ENCODE measurements around the gene TYMP.
"Not testable (repeated sequence)": the region's sequence is repeated elsewhere in the genome, so short reads cannot be mapped to it uniquely, and the experiment has no call there.

TYMP gene

DNA sequence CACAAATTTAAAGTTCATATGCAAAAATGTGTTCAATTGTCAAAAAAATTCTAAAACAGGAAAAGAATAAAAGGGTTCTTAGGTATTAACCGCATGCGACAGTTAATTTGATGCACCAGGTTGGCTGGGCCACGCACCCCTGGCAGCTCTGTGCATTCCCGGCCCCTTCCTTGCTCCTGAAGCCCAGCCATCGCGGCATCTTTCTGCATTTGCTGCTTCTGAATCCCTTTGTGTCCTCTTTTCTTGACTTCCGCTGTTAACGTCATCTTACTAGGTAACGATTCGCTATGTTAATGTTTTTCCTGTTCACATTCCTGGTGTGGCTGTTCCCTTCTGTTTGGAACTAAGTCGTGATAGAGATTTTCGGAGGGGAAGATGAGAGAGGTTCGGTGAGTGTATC, 8.0 kb upstream of the TYMP start:
- DNase-seq: no peak

DNA sequence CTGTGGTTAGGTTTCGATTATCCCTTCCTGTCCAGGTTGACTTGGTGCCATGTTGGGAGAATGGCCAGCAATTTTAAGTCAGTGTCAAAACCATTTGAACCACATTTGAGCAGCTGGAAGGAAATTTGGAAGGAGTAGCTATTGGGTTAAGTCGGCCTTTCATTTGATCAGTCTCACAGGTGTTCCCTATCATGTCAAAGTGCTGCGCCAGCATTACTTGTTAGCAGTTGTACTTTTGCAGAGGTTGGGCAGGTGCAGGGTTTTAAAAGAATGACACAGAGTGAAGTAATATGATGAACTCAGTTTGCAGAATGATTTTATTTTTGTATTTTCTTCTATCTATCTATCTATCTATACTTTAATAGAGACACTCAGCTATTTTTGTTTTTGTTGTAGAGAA, 6.4 kb upstream of the TYMP start:
- no peak for DNase-seq

DNA sequence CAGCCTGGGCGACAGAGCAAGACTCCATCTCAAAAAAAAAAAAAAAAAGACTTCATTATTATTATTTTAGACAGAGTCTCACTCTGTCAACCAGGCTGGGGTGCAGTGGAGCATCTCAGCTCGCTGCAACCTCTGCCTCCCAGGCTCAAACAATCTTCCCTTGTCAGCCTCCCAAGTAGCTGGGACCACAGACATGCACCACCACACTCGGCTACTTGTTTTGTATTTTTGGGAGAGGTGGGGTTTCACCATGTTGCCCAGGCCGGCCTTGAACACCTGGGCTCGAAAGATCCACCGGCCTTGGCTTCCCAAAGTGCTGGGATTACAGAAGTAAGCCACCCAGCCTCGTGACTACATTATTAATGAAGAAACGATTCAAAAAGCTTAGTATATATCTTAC, 5.3 kb upstream of the TYMP start:
- DNase-seq: no peak

DNA sequence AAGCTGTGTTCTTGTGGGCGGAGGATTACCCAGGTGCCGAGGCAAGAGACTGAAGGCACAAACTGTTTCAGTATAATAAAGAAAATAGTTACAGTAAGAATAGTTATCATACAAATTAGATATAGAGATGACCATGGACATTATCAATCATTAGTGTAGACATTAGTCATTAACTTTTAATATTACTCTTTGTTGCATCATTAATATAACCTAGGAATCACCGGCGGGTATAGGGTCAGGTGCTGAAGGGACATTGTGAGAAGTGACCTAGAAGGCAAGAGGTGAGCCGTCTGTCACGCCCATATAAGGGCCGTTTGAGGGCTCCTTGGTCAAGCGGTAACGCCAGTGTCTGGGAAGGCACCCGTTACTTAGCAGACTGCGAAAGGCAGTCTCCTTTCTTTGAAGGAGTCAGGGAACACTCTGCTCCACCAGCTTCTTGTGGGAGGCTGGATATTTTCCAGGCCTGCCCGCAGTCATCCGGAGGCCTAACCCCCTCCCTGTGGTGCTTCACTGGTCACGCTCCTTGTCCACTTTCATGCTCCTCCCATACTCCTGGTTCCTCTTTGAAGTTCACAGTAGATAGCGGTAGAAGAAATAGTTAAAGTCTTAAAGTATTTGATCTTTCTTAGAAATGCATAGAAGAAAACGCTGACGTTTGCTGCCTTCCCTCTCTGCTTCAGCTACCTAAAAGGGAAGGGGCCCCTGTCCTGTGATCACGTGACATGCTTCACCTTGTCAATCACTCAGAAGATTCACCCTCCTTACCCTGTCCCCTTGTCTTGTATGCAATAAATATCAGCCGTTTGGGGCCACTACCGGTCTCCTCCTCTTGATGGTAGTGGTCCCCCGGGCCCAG, 4.3 kb upstream of the TYMP start:
- DNase-seq: not testable (repeated sequence)

DNA sequence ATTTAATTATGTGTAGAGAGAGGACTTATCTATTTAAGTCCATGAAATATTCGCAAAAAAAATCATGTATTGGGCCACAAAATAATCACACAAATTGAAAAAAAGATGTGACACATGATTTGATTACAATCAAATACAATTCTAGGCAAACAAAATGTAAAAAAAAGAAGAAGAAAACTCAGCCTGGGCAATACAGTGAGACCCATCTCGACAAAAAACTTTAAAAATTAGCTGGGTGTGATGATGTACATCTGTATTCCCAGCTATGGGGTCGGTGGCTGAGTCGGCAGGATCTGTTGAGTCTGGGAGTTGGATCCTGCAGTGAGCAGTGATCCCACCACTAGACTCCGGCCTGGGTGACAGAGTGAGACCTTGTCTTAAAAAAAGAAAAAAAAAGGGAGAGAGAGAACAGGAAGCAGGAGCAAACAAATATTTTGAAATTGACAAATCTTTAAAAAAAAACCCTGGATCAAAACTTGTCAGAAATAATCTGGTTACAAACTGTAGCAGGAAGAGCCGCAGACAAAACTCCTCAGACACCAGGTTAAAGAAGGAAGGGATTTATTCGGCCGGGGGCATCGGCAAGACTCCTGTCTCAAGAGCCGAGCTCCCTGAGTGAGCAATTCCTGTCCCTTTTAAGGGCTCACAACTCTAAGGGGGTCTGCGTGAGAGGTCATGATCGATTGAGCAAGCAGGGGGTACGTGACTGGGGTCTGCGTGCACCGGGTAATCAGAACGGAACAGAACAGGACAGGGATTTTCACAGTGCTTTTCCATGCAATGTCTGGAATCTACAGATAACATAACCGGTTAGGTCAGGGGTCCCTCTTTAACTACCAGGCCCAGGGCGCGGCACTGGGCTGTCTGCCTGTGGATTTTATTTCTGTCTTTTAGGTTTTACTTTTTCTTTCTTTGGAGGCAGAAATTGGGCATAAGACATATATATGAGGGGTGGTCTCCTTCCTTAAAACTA, 3.3 kb upstream of the TYMP start:
- DNase-seq: no peak

DNA sequence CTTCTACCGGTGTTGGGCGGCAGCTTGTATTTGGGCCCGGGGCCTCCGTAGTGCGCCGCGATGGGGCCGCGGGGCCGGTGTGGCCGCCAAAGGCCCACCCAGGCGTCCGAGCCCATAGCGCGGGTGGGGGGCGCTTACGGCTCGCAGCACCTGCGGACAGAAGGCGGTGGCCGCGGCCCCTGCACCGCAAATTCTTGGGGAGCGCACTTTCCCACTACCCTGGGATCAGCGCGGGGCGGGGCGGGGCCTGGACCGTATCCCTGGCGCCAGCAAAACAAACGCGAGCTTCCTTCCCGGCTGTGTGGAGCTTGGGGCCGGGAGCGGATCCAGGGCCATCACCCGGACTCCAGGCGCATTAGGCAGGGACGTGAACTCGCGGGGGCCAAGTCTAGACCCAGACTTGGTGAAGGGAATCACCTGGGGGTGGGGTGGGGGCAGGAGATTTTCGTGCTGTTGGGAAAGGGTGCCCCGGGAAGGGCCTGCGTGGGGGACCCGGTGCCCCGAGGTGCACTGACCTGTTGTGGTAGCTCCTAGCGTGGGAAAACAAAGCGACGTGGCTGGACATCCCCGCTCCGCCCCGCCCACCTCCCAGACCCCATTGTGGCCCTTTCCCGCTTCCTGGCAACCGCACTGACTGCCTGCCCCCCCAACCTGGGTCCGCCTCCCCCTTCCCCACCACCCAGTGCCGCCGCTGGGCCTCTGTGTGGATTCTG, 2.3 kb upstream of the TYMP start:
- peak in 1 of 2 experiments; percentile 54 for DNase-seq

DNA sequence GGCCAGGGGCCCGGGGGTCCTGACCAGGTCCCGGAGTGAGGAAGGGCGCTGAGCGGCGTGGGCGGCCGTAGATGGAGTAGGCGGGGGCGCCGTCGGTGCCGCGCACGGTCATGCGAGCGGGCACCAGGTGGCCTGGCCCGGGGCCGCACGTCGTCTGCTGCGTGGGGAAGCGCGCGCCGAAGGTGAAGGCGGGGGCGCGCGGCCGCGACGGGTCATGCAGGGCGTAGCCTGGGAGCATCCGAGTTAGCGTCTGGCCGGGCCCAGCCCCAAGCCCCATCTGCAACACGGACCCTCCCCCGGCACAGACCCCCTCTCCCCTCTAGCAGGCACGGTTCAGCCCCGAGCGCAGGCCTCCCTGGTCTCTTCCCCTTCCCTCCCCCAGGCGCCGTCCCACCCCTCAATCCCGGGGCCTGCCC, 1.7 kb upstream of the TYMP start:
- peak; percentile 75 to 81 for DNase-seq

DNA sequence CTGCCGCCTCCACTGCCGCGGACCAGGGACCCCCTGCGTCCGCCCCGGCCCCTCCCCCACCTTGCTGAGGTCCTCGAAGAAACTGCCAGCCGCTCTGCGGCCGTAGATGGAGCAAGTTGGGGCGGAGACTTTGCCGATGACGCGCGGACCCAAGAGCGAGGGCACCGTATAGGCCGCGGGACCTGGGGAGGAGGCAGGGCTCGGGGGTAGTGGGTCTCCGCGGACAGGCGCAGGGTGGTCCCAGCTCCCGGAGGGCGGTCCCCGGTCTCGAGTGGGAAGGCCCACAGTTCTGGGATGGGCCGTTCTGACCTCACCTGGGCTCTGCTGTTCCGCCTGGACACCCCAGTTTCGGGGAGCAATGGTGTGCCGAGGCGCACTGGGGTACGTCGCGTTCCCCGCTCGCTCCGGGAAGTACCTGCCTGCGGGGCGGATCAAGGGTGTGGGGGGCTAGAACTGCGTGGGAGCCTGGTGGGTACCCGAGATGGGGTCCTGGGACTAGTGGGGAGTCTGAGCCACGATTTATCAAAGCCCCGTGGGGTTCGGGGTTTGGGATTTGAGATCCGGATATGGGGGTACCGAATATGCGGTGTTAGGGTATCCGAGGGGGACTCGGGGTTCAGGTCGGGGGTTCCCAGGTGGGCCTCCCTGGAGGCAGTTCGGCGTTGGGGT, 1.2 kb upstream of the TYMP start:
- DNase-seq: peak; percentile 86 to 91

DNA sequence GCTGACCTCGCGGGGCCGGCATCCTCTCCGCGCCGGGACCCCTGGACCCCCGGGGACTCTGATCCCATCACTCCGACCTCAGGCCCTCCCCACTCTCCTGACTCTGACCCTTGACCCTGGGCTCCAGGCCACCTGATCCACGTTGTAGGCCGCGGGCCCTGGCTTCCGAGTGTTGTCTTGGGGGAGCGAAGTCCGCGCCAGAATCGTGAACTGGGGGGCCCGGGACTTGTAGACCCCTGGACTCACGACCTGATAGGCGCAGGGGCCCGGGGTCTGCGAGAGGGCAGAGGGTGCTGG, 716 bp upstream of the TYMP start:
- DNase-seq: no peak

DNA sequence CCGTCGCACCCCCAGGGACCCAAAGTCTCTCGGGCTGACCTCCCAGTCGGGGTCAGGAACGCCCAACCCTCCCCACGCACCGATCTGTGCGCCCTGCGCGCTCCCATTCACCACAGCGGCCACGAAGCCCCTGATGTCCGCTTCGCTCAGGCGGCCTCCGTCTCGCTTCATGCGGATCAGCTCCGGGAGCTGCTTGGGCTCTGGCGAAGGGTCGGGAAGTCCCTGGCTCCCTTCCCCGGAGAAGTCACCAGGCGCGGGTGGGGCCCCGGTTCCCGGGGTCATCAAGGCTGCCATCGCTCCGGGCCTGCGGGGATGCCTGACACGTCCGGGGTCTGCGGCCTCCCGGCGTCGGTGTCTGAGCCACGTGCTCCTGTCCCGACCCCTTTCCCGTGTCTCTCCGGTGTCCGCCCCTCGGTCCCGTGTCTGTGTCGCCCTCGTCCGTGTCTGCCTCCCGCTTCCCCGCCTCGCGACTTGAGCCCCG, 356 bp downstream of the TYMP start:
- no peak for DNase-seq

DNA sequence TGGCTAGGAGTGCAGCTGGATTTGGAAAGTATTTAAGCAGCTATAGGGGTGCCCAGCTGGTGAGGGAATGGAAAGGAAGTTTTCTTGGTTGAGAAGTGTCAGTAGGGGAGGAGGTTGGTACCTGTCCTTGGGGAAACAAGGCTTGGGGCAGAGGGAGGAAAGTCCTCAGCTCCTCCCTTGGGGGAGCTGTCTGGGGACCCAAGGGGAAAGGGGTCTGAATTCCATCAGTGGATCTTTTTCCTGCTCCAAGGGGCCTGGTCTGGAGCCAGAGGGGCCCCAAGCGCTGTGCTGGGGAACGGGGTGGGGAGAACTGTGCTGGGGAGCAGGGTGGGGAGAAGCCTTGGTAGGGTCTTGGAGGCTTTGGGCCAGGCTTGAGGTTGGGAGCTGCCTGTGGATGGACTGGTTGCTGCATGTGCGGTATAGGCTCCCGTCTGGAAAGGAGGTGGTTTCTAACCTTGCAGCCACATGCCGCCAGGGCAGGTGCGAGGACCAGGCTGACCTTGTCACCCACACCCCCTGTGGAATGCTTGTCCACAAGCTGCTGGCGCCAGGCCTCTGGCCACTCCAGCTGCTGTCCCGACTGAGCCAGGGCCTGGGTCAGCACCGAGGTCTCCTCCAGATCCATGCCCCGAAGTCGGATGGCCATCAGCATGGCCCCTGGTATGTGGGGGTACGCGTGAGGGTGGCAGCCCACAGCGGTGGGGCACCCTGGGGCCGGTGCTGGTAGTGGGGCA, 963 bp downstream of the TYMP start:
- DNase-seq: no peak

DNA sequence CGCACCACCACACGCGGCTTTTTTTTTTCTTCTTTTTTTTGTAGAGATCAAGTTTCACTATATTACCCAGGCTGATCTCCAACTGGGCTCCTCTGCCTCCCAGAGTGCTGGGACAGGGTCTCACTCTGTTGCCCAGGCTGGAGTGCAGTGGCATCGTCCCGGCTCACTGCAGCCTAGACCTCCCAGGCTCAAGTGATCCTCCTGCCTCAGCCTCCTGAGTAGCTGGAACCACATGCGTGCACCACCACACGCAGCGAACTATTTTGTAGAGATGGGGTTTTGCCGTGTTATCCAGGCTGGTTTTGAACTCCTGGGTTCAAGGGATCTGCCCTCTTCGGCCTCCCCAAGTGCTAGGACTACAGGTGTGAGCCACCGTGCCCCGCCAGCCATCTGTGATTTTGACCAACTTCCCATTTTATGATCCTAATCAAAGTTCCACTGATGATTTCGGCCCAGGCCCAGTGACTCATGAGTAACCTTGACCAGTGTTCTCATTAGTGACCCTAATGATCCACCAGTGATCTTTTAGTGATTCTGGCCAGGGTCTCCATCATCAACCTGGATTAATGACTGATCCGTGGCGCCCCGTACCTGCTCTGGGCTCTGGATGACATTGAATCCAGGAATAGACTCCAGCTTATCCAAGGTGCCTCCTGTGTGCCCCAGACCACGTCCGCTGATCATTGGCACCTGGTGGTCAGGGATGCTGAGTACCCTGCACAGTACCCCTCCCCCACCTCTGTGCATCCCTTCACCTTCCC, 1.7 kb downstream of the TYMP start:
- no peak for DNase-seq

DNA sequence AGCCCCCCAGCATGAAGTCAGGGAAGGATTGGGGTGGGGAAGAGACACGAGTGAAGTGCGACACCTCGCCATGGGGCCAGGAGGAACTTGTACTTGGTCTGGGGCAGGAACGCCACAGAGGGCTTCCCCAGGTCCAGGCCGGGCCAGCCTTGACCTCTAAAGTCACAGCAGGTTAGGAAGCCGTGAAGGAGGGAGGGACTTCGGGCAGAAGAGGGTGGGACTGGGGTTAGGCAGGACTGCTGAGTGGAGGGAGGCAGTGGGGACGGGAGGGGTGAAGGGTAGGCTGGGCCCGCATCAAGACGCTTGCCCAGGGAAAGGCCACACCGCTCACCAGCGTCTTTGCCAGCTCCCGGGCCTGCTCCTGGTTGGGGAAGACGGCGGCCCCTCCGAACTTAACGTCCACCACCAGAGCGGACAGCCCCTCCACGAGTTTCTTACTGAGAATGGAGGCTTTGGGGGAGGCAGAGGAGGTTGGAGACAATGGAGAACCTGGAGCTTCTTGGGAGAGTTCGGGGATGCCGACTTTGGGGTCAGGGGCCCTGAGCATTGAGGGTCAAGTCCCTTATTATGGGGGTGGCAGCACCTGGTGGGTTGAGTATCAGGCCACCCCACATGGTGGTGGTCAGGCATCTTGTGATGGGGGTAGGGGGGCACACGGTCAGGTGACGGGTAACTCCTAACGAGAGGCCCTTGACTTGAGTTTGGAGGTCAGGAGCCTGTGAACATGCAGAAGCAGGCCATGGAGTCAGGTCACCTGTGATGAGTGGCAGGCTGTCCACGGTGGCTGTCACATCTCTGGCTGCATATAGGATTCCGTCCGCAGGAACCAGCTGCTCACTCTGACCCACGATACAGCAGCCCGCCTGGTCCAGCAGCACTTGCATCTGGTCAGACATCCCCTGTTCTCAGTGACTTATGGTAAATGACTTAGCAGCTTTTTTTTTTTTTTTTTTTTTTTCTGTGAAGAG, 2.7 kb downstream of the TYMP start:
- DNase-seq: peak; percentile 68 to 78

DNA sequence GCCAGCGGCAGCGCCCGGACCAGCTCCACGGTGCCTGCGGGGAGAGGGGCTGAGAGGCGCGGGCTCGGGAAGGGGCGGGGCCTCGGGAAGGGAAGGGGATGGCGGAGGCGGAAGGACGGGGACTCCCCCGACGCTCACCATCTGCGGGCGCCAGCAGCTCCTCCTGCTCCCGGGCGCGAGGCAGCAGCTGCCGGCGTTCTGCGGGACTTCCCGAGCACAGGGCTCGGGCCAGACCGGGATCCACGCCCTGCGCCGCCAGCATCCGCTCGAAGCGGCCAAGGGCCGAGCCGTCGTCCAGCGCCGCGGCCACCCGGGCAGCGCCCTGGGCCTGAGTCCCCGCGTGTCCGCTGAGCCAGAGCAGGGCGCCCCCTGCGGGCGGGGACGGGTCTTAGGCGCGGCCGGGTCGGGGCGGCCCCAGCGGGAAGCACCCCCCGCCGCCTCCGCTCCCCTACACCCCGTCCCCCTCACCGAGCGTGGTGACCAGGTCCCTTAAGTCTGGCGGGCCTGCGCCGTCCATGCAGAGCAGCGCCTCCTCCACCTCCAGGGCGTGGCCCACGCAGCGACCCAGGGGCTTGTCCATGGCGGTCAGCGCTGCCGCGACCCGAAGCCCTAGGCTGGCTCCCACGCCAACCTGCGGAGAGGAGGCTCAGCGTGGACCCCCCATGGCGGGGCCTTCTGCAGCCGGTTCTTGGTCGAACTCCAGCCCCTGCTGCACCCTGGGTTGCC, 3.5 kb downstream of the TYMP start:
- DNase-seq: peak; percentile 90 to 93

DNA sequence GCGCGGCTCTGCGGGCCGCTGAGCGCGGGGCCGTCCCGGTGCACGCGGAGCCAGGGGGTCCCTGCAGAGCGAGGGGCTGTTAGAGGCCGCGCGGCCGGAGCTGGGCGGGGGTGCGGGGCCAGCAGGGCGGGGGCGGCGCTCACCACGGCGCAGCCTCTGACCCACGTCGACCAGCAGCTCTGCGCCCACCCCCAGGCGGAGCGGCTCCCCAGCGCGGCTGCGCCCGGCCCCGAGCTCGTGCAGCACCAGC, 4.0 kb downstream of the TYMP start:
- no peak for DNase-seq

DNA sequence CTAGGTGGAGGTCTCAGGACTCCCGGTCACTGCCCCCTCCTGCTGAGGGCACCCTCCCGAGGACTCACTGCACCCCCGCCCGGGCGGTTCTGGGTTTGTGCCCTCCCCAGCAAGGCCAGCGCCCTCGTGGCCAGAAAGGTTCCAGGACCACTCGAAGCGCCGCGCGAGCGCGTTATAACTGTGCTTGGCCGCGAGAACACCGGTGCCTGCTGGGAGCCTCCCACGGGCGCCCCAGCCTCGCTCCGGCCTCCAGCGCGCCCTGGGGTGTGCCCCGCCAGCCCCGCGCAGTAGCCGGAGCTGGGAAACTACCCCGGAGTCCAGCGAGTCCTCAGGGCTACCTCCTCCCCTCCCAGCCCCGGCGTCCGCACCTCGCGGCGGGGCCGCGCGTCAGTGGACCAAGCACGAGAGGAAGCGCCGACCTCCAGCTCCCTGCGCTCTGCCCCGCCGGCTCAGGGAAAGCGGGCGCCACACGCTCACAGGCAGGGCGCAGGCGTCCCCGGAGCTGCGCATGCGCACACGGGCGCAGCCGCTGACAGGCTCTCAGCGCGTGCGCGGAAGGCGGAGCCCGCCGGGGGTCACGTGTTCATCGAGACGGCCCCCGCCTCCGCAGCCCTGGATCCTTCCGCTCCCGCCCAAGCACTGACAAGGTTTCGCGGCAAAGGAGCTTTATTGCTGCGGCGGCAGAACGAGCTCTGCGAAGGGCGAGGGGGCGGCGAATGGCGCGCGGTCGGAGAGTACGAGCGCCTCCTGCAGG, 4.5 kb downstream of the TYMP start, which contains the start of gene SCO2:
SCO2 (minus strand) TSS at position 495 of the 754 bp plus-strand sequence. CDS start 1,187 bp downstream, outside the sequence.
- peak; percentile 97 to 98 for DNase-seq

DNA sequence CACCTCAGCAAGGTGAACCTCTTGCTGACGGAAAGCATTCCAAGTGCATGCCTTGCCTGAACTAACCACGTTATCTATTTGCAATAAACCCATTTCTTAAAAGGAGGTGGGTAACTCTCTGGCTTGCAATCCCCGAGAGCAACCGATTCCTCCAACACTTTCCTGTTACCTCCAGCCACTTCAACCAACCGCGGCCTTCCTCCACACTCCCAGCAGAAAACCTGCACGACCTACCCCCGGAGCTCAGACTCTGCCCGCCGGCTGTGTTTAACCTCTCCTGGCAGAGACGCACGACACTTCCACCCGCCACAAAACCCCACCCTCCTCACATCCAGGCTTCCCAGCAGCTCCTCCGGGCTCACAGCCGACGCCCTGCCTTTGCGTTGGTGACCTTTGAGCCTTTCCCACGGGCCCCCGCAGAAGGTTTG, 5.1 kb downstream of the TYMP start:
- no peak for DNase-seq

Measured in activated CD4-positive, alpha-beta T cell treated with anti-CD3 and anti-CD28 coated beads, Interleukin-2, amount 50 U/mL, for 48 hours (primary cell).